H1 (cell line): Measurements from ENCODE around the gene PGD.

Experiments
- ATF3 ChIP-seq: IDR thresholded peaks from 2 replicates; pipeline ENCODE4 v1.6.1; 2011; ENCODE audit warnings: low read depth, mild to moderate bottlenecking, low read length; ENCODE audit not compliant: insufficient read depth
- CEBPB ChIP-seq: IDR thresholded peaks from 2 replicates; pipeline ENCODE4 v1.6.1; 2012; ENCODE audit warnings: low read depth, low read length
- CTCF ChIP-seq, 3 experiments: IDR thresholded peaks; 1 replicate in 2 of 3; 2 replicates in 1 of 3; pipeline versions ENCODE4 v1.5.1 to v1.6.1; 2011; ENCODE audit warnings: low read length in 3 of 3, mild to moderate bottlenecking in 3 of 3, inconsistent platforms in 2 of 3, low read depth in 1 of 3, moderate library complexity in 1 of 3; ENCODE audit not compliant: insufficient read depth in 1 of 3; ENCODE audit errors: control extremely low read depth in 1 of 3
- EZH2 ChIP-seq: fragments of 200-600 bp; sonication (generic); IDR thresholded peaks from 2 replicates; pipeline ENCODE4 v1.7.1; 2012; ENCODE audit warnings: low read depth, mild to moderate bottlenecking, moderate library complexity, low read length, inconsistent platforms; ENCODE audit not compliant: severe bottlenecking
- POLR2A ChIP-seq, 2 experiments: IDR thresholded peaks; 1 replicate in 1 of 2; 2 replicates in 1 of 2; pipeline ENCODE4 v1.6.1; 2011; ENCODE audit warnings: low read depth in 2 of 2, low read length in 2 of 2, mild to moderate bottlenecking in 2 of 2; ENCODE audit errors: control extremely low read depth in 1 of 2
- POLR2AphosphoS5 ChIP-seq: IDR thresholded peaks from 2 replicates; pipeline ENCODE4 v1.6.1; 2011; ENCODE audit warnings: low read depth, low read length
- RBBP5 ChIP-seq: IDR thresholded peaks from 2 replicates; pipeline ENCODE4 v1.7.1; 2012; ENCODE audit warnings: low read depth, mild to moderate bottlenecking, inconsistent platforms, low read length, moderate library complexity, borderline replicate concordance
- SIX5 ChIP-seq: IDR thresholded peaks from 2 replicates; pipeline ENCODE4 v1.6.1; 2011; ENCODE audit warnings: mild to moderate bottlenecking, low read depth, low read length
- TCF12 ChIP-seq: IDR thresholded peaks from 2 replicates; pipeline ENCODE4 v1.6.1; 2011; ENCODE audit warnings: low read depth, mild to moderate bottlenecking, low read length
- YY1 ChIP-seq: IDR thresholded peaks from 2 replicates; pipeline ENCODE4 v1.6.1; 2011; ENCODE audit warnings: low read depth, mild to moderate bottlenecking, low read length

GRCh38 chr1:10398278-10398733 lies 558 bp upstream of the PGD start:
- no peak for TF ChIP-seq POLR2A (IDR thresholded peaks at IDR 0.05; ENCODE audit: control extremely low read depth in 1 of 2, low read depth in 2 of 2, low read length in 2 of 2)
- TF ChIP-seq EZH2: no peak
- TF ChIP-seq CTCF (IDR thresholded peaks at IDR 0.05; ENCODE audit: control extremely low read depth in 1 of 3, insufficient read depth in 1 of 3, low read depth in 1 of 3, low read length in 3 of 3): no peak
- no peak for TF ChIP-seq ATF3
- TF ChIP-seq TCF12: no peak
- TF ChIP-seq POLR2AphosphoS5: peak; percentile 34; the same call in 1 of the 2 replicates
- no peak for TF ChIP-seq YY1
- no peak for TF ChIP-seq CEBPB
- TF ChIP-seq RBBP5: no peak
- no peak for TF ChIP-seq SIX5
